Mesendoderm (in vitro differentiated cells): ENCODE measurements around the gene APOBEC3G.

Experiments
- DNase-seq: peaks from one replicate; pipeline ENCODE4 v3.0.0; 2013
- H2AK5ac ChIP-seq: 2 replicates; pipeline ENCODE4 v1.6.1; 2013; ENCODE audit warnings: low read length, inconsistent platforms
- H2BK120ac ChIP-seq: 2 replicates; pipeline ENCODE4 v1.6.1; 2013; ENCODE audit warnings: low read depth, mild to moderate bottlenecking, low read length, moderate library complexity, mixed read lengths
- H2BK15ac ChIP-seq: replicated peaks from 2 replicates; pipeline ENCODE4 v1.6.1; 2013; ENCODE audit warnings: low read depth, mild to moderate bottlenecking, moderate library complexity
- H2BK5ac ChIP-seq: 2 replicates; pipeline ENCODE4 v1.6.1; 2013; ENCODE audit warnings: low read length, inconsistent platforms
- H3K18ac ChIP-seq: 2 replicates; pipeline ENCODE4 v1.6.1; 2013; ENCODE audit warnings: mild to moderate bottlenecking, low read length, mixed read lengths
- H3K23ac ChIP-seq: one replicate; pipeline ENCODE4 v1.6.1; 2013; ENCODE audit warnings: low read length
- H3K27ac ChIP-seq: 2 replicates; pipeline ENCODE4 v1.5.1; 2013; ENCODE audit warnings: low read depth, mild to moderate bottlenecking, inconsistent platforms, low read length, moderate library complexity
- H3K27me3 ChIP-seq: 2 replicates; pipeline ENCODE4 v1.6.1; 2013; ENCODE audit warnings: low read length, control low read depth, mild to moderate bottlenecking, inconsistent platforms; ENCODE audit not compliant: insufficient read depth, poor library complexity
- H3K36me3 ChIP-seq: 2 replicates; pipeline ENCODE4 v1.6.1; 2013; ENCODE audit warnings: low read length, inconsistent platforms; ENCODE audit not compliant: control insufficient read depth, insufficient read depth
- H3K4ac ChIP-seq: one replicate; pipeline ENCODE4 v1.6.1; 2013; ENCODE audit warnings: low read depth, mild to moderate bottlenecking, low read length, moderate library complexity
- H3K4me1 ChIP-seq: 2 replicates; pipeline ENCODE4 v1.6.1; 2013; ENCODE audit warnings: low read depth, low read length, inconsistent platforms; ENCODE audit not compliant: control insufficient read depth
- H3K4me2 ChIP-seq: 2 replicates; pipeline ENCODE4 v1.6.1; 2013; ENCODE audit warnings: low read length
- H3K4me3 ChIP-seq: 2 replicates; pipeline ENCODE4 v1.5.1; 2013; ENCODE audit warnings: mild to moderate bottlenecking, low read length
- H3K56ac ChIP-seq: one replicate; pipeline ENCODE4 v1.6.1; 2013; ENCODE audit warnings: low read length
- H3K79me1 ChIP-seq: 2 replicates; pipeline ENCODE4 v1.6.1; 2013; ENCODE audit warnings: low read length, inconsistent platforms
- H3K79me2 ChIP-seq: 2 replicates; pipeline ENCODE4 v1.6.1; 2013; ENCODE audit warnings: mild to moderate bottlenecking, low read length; ENCODE audit not compliant: control insufficient read depth, insufficient read depth
- H3K9ac ChIP-seq: 2 replicates; pipeline ENCODE4 v1.6.1; 2013; ENCODE audit warnings: low read length, inconsistent platforms
- H4K5ac ChIP-seq: one replicate; pipeline ENCODE4 v1.6.1; 2013; ENCODE audit warnings: low read length
- H4K8ac ChIP-seq: one replicate; pipeline ENCODE4 v1.6.1; 2013; ENCODE audit warnings: low read depth, mild to moderate bottlenecking, control low read depth, low read length, moderate library complexity
- WGBS: extraction: QIAGEN DNeasy Blood & Tissue Kit; methylation state at CpG from one replicate; pipeline ENCODE4 v1.1.7; 2013; ENCODE audit warnings: low lambda C conversion rate, missing lambda C conversion rate; ENCODE audit not compliant: insufficient coverage; ENCODE audit errors: extremely low coverage; 5-methylcytosine and 5-hydroxymethylcytosine counted together

APOBEC3G gene

DNA sequence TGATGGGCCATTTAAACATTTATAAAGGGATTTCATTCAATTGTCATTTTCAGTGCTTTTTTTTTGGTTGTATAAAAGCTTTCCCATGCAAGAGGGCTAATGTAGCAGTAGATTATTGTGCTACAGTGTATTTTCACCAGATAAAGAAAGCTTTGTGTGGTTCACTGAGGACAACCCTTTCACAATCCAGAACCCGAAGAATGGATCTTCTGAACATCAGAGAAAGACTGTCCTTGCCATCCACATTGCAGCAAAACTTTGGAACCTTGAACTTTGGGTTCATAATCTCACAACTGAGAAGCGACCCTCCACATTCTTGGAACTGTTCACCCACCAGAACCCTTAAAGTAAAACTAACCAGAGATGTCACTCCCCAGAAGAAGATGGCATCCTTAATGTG is 29.3 kb downstream of the APOBEC3G start:
- Histone ChIP-seq H3K36me3 (no peaks in the 10 kb centered on the region), H3K4me3 (no peak overlapping the region), H3K4ac (no peak overlapping the region), H3K9ac (no peak overlapping the region), H3K27me3 (no peaks in the 10 kb centered on the region), H3K4me2 (no peak overlapping the region), H3K27ac (no peak overlapping the region), H3K4me1 (peaks cover 3% of the 10 kb centered on the region), H2BK120ac (no peak overlapping the region), H2AK5ac (no peak overlapping the region), H2BK15ac (no peak overlapping the region), H4K8ac (no peak overlapping the region), H4K5ac (no peak overlapping the region), H3K56ac (no peak overlapping the region), H2BK5ac (no peak overlapping the region), H3K79me1 (no peaks in the 10 kb centered on the region), H3K18ac (no peak overlapping the region), H3K79me2 (no peaks in the 10 kb centered on the region), H3K23ac (no peak overlapping the region)
- WGBS = no CpG with 5 or more reads among the region's 2 CpGs
- no peak for DNase-seq

DNA sequence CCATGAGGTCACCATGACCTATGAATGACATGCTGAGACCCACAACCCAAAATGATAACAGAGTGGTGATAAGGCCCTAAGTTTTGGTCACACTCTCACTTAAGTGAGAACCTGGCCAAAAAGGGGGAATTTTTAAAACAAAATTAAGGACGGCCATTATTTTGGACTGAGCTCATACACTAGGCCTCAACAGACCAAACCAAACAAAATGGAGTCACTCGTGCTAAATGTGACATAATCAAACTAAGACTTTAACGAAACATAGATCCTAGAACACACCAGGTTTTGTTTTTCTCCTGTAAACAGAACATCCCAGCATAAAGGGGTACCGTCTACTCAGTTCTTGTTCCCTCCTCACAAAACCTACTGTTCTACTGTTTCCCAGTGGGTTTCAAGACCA is 31.4 kb downstream of the APOBEC3G start:
- H3K36me3 ChIP-seq = no peaks in the 10 kb centered on the region
- H2BK5ac ChIP-seq = no peak overlapping the region
- H3K4me3 ChIP-seq = no peak overlapping the region
- H4K8ac ChIP-seq = no peak overlapping the region
- WGBS = no CpG with 5 or more reads among the region's 4 CpGs
- H3K4me1 ChIP-seq = peaks cover 2% of the 10 kb centered on the region
- H3K23ac ChIP-seq = no peak overlapping the region
- no peak overlapping the region for H2BK15ac ChIP-seq
- no peak overlapping the region for H3K4ac ChIP-seq
- H2AK5ac ChIP-seq = no peak overlapping the region
- H3K27me3 ChIP-seq = no peaks in the 10 kb centered on the region
- H3K56ac ChIP-seq = no peak overlapping the region
- H2BK120ac ChIP-seq = no peak overlapping the region
- no peak overlapping the region for H4K5ac ChIP-seq
- H3K27ac ChIP-seq = no peak overlapping the region
- no peak overlapping the region for H3K4me2 ChIP-seq
- no peaks in the 10 kb centered on the region for H3K79me2 ChIP-seq
- no peak overlapping the region for H3K18ac ChIP-seq
- H3K9ac ChIP-seq = no peak overlapping the region
- DNase-seq = no peak
- no peaks in the 10 kb centered on the region for H3K79me1 ChIP-seq

DNA sequence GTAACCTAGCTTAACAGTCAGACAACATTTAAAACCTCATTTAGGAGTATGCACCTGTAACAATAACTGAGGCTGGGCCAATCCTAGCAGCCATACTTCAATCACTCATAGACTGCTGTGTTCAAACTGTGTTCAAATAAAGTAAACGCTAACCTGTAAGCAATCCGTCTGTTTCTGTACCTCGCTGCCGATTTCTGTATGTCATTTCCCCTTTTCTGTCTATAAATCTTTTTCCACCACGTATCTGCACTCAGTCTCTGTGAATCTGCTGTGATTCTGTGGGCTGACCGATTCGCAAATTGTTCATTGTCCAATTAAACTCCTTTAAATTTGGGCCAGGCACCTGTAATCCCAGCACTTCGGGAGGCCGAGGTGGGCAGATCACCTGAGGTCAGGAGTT is 32.3 kb downstream of the APOBEC3G start:
- H3K4me1 ChIP-seq = peaks cover 2% of the 10 kb centered on the region
- no peak overlapping the region for H2BK15ac ChIP-seq
- no peak for DNase-seq
- H2BK5ac ChIP-seq = no peak overlapping the region
- no peaks in the 10 kb centered on the region for H3K79me2 ChIP-seq
- no peaks in the 10 kb centered on the region for H3K27me3 ChIP-seq
- H3K9ac ChIP-seq = no peak overlapping the region
- no peak overlapping the region for H3K27ac ChIP-seq
- H3K4ac ChIP-seq = no peak overlapping the region
- H3K4me2 ChIP-seq = no peak overlapping the region
- H2BK120ac ChIP-seq = no peak overlapping the region
- no peaks in the 10 kb centered on the region for H3K79me1 ChIP-seq
- H4K8ac ChIP-seq = no peak overlapping the region
- WGBS = no CpG with 5 or more reads among the region's 9 CpGs
- no peak overlapping the region for H3K23ac ChIP-seq
- no peak overlapping the region for H3K18ac ChIP-seq
- H3K56ac ChIP-seq = no peak overlapping the region
- H2AK5ac ChIP-seq = no peak overlapping the region
- H4K5ac ChIP-seq = no peak overlapping the region
- H3K4me3 ChIP-seq = no peak overlapping the region
- no peaks in the 10 kb centered on the region for H3K36me3 ChIP-seq

DNA sequence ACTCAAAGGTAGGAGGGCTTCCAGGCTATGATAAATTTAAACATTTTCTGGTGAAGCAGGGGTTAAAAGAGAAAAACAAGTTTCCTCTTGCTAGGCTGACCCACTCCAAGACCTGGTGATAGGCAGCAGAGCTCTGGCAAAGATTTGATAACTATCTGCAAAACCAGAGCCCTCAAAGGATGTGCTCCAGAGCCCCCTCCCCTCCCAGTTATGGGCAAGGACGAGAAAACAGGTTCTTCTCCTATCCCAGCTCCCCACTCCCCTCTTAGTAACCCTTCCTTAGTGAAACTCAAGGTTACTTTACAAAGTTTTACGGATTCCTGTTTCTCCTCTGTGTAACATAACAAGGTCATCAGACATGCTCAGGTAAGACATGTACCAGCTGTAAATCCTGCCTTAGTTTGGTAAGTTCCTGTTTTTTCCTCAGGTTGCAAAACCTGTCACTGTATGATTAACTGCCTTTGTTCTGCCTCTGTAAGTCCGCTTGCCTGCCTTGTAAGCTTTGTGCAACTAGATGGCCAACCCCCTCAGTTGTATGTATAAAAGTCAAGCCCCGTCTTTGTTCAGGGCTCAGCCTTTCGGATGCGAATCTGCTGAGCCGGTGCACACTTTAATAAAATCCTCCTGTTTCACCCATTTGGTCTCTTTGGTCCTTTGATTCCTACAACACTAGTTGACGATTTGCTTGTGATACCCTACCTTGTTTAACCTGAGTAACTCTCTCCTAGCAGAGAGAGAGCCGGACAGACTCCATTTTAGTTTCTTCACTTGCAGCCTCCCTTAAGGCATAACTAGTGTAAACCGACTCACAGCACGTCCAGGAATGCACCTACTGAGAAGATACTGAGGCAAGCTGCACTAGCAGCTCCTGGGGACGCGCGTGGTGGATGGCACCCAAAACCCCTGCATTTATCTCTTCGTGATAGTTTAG is 33.8 kb downstream of the APOBEC3G start:
- H3K27me3 ChIP-seq = no peaks in the 10 kb centered on the region
- H3K4me1 ChIP-seq = peaks cover 7% of the 10 kb centered on the region
- H2BK120ac ChIP-seq = no peak overlapping the region
- H2BK5ac ChIP-seq = peak overlapping the region; percentile 56
- H3K4ac ChIP-seq = no peak overlapping the region
- H3K23ac ChIP-seq = no peak overlapping the region
- no peak overlapping the region for H3K4me2 ChIP-seq
- peak overlapping the region; percentile 20 for H3K18ac ChIP-seq
- no peak for DNase-seq
- no peak overlapping the region for H4K8ac ChIP-seq
- peak overlapping the region; percentile 33 for H3K9ac ChIP-seq
- H3K79me2 ChIP-seq = no peaks in the 10 kb centered on the region
- peak overlapping the region; percentile 33 for H3K27ac ChIP-seq
- no peak overlapping the region for H3K4me3 ChIP-seq
- no peak overlapping the region for H2BK15ac ChIP-seq
- peak overlapping the region; percentile 56 for H3K56ac ChIP-seq
- H2AK5ac ChIP-seq = no peak overlapping the region
- WGBS = no CpG with 5 or more reads among the region's 15 CpGs
- H3K79me1 ChIP-seq = no peaks in the 10 kb centered on the region
- no peaks in the 10 kb centered on the region for H3K36me3 ChIP-seq
- H4K5ac ChIP-seq = no peak overlapping the region

DNA sequence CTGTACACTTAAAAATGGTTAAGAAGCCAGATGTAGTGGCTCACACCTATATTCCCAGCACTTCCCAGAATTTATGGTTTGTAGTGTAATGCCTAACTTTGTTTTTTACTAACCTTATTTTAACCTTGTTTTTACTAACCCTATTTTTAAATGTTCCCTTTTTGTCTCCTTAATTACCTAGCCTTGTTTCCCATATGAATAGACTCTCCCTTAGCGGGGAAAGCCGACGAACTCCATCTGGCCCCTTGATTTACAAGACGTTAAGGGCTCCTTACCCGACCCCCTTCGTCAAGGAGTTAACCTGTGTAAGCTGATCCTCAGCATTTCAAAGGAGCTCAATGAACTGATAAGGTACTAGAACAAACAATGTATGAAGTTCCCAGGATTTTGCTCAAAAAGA is 37.0 kb downstream of the APOBEC3G start:
- H3K56ac ChIP-seq = peak overlapping the region; percentile 68
- H2AK5ac ChIP-seq = no peak overlapping the region
- H3K23ac ChIP-seq = no peak overlapping the region
- no peak overlapping the region for H3K4ac ChIP-seq
- no peak overlapping the region for H4K5ac ChIP-seq
- WGBS = no CpG with 5 or more reads among the region's 6 CpGs
- H3K27ac ChIP-seq = peak overlapping the region; percentile 58
- no peak overlapping the region for H3K4me3 ChIP-seq
- peak; percentile 89 for DNase-seq
- peak overlapping the region; percentile 39 for H2BK5ac ChIP-seq
- no peak overlapping the region for H2BK120ac ChIP-seq
- peaks cover 10% of the 10 kb centered on the region for H3K4me1 ChIP-seq
- no peak overlapping the region for H2BK15ac ChIP-seq
- no peak overlapping the region for H3K9ac ChIP-seq
- H3K36me3 ChIP-seq = no peaks in the 10 kb centered on the region
- H3K79me1 ChIP-seq = no peaks in the 10 kb centered on the region
- no peaks in the 10 kb centered on the region for H3K27me3 ChIP-seq
- no peaks in the 10 kb centered on the region for H3K79me2 ChIP-seq
- no peak overlapping the region for H4K8ac ChIP-seq
- no peak overlapping the region for H3K18ac ChIP-seq
- H3K4me2 ChIP-seq = no peak overlapping the region
